ENCODE measurements around the gene S100A3. TPM values are rescaled to one million over a fixed set of nuclear protein-coding genes. Genes with fewer than 3 reads are reported as not detected.

The S100A3 gene
- total RNA-seq, 4 donors from 2014 or later, result 1.2 to 78.2 (median 2.2) TPM; not detected in 1

DNA sequence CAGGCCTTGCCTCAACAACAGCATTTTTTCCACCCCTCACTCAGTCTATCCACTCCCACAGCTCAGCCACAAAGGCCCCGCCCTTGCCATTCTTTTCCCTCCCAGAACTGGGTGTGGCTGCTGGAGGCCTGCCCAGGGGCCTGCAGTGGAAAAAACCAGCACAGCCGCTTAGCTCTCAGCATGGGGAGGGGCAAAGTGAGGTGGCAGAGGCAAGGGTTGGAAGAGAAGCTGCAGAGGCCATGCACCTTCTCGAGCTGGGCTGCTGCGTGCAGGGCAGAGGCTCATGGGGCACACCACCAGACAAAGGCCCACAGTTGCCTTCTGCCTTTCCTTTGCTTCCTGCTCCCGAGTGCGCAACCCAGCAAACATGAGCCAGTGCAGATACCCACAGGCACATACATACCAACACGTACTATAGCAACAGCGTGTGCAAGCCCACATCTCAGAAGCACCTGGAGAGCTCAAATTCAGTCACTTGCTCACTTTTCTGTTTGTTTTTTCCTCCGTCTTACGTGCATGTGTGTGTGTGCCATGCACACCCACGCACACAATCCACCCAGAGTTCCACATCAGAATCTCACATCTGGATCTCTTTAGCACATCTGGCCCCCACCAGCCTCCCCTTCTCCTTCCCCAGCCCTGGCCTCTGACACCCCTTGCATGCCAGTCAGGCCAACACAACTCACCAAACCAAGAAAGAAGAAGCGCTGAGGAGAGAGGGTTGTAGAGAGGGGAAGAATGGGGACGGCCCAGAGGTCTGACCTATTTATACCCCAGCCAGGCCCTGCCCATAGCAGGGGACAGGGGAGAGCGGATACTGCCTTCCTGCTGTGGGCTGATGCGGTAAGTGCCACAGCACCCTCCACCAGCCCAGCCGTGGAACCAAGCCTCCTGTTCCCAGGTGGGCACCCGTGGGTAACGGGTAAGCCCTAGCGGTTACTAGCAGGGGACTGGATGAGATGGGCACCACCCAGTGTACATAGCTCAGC lies 3.7 kb downstream of the S100A3 start, which contains the start of gene S100A4:
Gene S100A4 (minus strand): TSS at position 740 of the 989 bp plus-strand sequence. CDS start 1,012 bp downstream, outside the sequence.
- peak within 1 kb of the TSS; percentile 41 for H3K4me3 ChIP-seq (ENCODE audit: low read depth, poor library complexity, severe bottlenecking)
- intact Hi-C loops (cut with DNase I; ENCODE audit: low total_unique reads), result no loop called here
- TF ChIP-seq, protein P1, sequence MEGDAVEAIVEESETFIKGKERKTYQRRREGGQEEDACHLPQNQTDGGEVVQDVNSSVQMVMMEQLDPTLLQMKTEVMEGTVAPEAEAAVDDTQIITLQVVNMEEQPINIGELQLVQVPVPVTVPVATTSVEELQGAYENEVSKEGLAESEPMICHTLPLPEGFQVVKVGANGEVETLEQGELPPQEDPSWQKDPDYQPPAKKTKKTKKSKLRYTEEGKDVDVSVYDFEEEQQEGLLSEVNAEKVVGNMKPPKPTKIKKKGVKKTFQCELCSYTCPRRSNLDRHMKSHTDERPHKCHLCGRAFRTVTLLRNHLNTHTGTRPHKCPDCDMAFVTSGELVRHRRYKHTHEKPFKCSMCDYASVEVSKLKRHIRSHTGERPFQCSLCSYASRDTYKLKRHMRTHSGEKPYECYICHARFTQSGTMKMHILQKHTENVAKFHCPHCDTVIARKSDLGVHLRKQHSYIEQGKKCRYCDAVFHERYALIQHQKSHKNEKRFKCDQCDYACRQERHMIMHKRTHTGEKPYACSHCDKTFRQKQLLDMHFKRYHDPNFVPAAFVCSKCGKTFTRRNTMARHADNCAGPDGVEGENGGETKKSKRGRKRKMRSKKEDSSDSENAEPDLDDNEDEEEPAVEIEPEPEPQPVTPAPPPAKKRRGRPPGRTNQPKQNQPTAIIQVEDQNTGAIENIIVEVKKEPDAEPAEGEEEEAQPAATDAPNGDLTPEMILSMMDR (IDR thresholded peaks at IDR 0.05), result no peak
- peak in 1 of 2 donors; percentile 31 for TF ChIP-seq POLR2A (IDR thresholded peaks at IDR 0.05)
- WGBS, 2 donors, result 1 to 7% methylated on average over 19 of the region's 19 CpGs
- peak; percentile 97 to 99 for DNase-seq (ENCODE audit: low spot score in 2 of 2)

DNA sequence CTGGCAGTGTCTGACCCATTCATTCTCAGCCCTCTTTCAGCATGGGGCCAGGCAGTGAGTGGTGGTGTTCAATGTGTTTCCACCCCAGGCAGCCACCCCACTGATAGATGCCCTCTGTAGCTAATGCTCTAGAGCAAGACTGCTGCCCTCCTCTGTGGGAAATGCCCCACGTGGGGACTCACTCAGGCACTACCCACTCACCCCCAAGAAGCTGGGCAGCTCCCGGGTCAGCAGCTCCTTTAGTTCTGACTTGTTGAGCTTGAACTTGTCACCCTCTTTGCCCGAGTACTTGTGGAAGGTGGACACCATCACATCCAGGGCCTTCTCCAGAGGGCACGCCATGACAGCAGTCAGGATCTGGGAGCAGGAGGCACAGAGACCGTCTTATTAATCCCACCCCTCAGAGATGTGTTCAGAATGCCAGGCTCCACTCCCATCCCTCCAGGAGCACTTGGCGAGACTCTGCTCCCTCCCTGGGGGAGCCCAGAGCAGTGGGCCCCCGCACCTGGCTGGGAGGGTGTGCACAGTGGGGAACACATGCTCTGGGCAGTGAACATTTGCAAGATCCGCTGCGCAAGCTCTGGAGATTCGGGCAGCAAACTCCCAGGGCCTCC lies 4.5 kb downstream of the S100A3 start:
- TF ChIP-seq, protein P1 (IDR thresholded peaks at IDR 0.05), result no peak
- TF ChIP-seq POLR2A (IDR thresholded peaks at IDR 0.05), result no peak
- no peak for DNase-seq (ENCODE audit: low spot score in 2 of 2)
- WGBS, 2 donors, result 7 to 8% methylated on average over 9 to 10 of the region's 10 CpGs
- peak overlapping the region; percentile 14 for H3K4me3 ChIP-seq (ENCODE audit: low read depth, poor library complexity, severe bottlenecking)
- intact Hi-C loops (cut with DNase I; ENCODE audit: low total_unique reads), result no loop called here

DNA sequence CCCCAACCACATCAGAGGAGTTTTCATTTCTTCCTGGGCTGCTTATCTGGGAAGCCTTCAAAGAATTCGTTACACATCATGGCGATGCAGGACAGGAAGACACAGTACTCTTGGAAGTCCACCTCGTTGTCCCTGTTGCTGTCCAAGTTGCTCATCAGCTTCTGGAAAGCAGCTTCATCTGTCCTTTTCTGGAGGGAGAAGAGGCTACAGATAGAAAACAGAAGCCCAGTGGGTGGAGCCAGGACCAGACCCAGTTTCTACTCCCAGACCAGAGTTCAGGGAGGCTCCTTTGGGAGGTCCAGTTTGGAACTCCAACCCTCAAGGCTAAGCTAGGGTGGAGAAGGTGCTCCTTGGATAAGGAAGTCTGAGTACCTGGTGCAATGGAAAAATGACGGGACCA lies 5.3 kb downstream of the S100A3 start:
- WGBS, 2 donors, result 42 to 68% methylated on average over 4 of the region's 4 CpGs
- no peak overlapping the region for H3K4me3 ChIP-seq (ENCODE audit: low read depth, poor library complexity, severe bottlenecking)
- intact Hi-C loops (cut with DNase I; ENCODE audit: low total_unique reads), result no loop called here
- no peak for TF ChIP-seq POLR2A (IDR thresholded peaks at IDR 0.05)
- TF ChIP-seq, protein P1 (IDR thresholded peaks at IDR 0.05), result no peak
- no peak for DNase-seq (ENCODE audit: low spot score in 2 of 2)

DNA sequence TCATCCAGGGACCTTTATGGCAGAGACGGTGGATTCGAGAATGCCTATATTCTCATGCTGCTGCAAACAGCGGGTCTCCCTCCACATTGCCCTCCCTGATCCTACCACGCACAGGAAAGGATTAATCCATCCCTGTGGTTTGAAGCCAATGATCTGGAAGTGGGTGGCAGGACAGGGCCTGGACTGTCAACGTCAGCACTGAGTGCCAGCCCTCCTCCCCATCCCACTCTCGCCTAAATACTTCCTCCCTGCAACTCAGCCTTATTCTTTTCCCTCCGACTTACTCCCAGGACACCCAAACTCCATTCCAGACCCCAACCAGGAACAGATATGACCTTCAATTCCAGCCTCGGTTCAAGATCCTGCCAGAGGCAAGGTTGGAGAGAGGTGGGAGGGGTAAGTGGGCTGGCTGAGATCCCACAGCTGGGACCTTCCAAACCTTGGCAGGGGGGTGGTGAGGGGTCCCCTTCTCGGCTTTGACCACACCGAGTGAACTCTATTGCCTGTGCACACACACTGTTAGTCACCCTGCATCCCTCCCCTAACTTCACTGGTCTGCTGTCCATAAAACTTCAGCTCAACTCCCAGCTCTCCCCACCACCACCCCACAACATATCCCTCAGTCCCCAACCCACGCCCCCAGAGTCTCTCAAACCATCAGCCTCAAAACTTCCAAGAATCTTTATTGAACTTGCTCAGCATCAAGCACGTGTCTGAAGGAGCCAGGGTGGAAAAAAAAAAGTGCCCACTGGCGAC lies 5.9 kb downstream of the S100A3 start:
- H3K4me3 ChIP-seq (ENCODE audit: low read depth, poor library complexity, severe bottlenecking), result no peak overlapping the region
- peak in 1 of 2 donors; percentile 80 for DNase-seq (ENCODE audit: low spot score in 2 of 2)
- intact Hi-C loops (cut with DNase I; ENCODE audit: low total_unique reads), result no loop called here
- TF ChIP-seq, protein P1 (IDR thresholded peaks at IDR 0.05), result no peak
- TF ChIP-seq POLR2A (IDR thresholded peaks at IDR 0.05), result no peak
- WGBS, 2 donors, result 54 to 55% methylated on average over 13 of the region's 13 CpGs
